ENCODE measurements around the gene KCNN3. TPM values are rescaled to one million over a fixed set of nuclear protein-coding genes. Genes with fewer than 3 reads are reported as not detected.

KCNN3 gene
- total and polyA plus RNA-seq, 10 donors = 0.13 to 15.1 (median 7.4) TPM

DNA sequence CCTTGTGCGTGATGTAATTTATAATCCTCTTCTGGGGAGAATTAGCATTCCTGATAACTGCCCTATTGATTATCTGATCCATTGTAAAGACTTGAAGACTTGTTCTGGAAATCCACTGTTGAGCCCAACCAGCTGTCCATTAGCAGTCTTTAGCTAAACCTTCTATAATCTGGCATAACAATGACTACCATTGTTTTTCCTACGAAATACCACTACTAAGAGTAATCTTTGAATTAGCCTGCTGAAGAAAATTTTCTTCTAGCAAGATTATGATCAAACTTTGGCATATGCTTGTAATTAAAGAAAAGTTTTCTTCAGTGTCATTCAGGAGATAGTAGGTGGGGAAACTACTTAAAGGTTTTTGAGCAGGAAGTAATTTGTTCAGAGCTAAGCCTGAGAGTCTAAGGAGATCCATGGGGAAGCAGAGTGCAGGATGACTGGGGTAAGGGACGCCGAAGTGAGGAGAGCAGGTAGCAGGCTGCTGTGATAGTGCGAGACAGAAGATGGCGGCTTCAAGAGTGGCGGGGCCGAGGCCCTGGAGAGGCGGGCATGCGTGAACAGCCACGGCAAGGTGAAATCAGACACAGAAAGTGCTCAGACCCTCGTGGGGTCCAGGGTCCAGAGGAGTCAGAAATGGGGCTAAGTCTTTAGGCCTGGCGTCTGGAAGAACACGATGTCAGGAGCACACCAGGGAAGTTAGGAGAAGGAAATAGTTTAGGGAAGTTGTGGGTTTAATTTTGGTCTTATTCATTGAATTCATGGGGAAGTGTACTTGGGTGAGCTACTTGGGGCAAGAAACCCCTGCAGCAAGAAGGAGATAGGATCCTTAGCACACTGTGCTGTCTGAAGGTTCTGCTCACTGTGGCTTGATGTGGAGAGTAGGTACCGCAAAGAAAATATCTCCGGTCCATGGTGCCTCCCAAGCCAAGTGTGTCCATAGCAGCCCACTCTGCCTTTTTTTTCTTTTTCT, 149.5 kb downstream of the KCNN3 start:
- H3K27me3 ChIP-seq (replicated peaks in 1 of 7) = no peaks in the 10 kb centered on the region
- no peaks in the 10 kb centered on the region for H3K36me3 ChIP-seq
- H3K4me3 ChIP-seq = no peak overlapping the region
- TF ChIP-seq, protein P1, sequence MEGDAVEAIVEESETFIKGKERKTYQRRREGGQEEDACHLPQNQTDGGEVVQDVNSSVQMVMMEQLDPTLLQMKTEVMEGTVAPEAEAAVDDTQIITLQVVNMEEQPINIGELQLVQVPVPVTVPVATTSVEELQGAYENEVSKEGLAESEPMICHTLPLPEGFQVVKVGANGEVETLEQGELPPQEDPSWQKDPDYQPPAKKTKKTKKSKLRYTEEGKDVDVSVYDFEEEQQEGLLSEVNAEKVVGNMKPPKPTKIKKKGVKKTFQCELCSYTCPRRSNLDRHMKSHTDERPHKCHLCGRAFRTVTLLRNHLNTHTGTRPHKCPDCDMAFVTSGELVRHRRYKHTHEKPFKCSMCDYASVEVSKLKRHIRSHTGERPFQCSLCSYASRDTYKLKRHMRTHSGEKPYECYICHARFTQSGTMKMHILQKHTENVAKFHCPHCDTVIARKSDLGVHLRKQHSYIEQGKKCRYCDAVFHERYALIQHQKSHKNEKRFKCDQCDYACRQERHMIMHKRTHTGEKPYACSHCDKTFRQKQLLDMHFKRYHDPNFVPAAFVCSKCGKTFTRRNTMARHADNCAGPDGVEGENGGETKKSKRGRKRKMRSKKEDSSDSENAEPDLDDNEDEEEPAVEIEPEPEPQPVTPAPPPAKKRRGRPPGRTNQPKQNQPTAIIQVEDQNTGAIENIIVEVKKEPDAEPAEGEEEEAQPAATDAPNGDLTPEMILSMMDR (IDR thresholded peaks at IDR 0.05 in 8 of 11, conservative IDR thresholded peaks at IDR 0.05 in 3 of 11) = no peak
- no peak for TF ChIP-seq POLR2AphosphoS5 (IDR thresholded peaks at IDR 0.05)
- TF ChIP-seq POLR2A (IDR thresholded peaks at IDR 0.05) = no peak
- intact Hi-C loops (cut with DNase I; ENCODE audit: low total_unique reads) = no loop called here
- no peak for DNase-seq
- H3K27ac ChIP-seq = peak overlapping the region in 1 of 8 donors; percentile 38
- peaks cover 0 to 34% (median 13%) of the 10 kb centered on the region in 6 donors for H3K4me1 ChIP-seq
- WGBS, 5 donors = 53 to 78% (median 67%) methylated on average over 16 of the region's 16 CpGs
- H3K9me3 ChIP-seq = no peaks in the 10 kb centered on the region

DNA sequence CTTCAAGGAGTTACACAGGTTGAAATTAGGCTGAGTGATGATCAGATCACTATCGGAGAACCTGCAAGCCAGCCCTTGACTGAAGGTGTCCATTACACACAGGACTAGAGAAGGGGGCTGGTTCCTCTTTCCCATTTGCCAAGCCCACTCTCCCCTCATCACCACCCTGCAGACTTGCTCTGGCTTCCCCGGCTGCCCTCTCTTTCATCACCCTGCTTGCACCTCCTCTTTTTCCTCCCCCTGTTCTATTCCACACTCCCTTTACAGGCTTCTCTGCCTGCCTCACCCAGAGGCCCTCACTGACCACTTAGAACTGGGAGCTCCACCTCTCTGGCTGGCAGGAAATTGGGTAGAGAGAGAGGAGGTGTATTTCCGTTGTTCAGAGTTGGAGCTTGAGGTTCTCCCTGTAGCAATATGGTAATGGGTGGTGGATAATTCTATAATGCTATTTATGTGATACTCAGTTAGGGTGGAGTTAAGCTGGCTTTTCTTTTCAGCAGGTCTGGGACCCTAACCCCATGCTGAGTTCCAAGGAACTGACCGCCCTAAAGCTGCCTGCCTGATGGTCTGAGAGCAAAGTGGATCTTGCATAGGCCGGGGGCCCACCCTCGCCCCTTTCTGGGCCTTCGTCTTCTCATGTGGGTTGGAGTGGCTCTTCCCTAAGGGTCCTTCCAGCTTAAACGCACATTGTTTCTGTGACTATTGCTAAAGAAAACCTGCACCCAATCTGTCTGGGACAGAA, 150.3 kb downstream of the KCNN3 start:
- 74 to 89% (median 82%) methylated on average over 8 of the region's 8 CpGs for WGBS, 5 donors
- Histone ChIP-seq H3K36me3 (no peaks in the 10 kb centered on the region), H3K4me3 (no peak overlapping the region), H3K9me3 (no peaks in the 10 kb centered on the region), H3K27me3 (replicated peaks in 1 of 7) (no peaks in the 10 kb centered on the region), H3K27ac (no peak overlapping the region), H3K4me1 (peaks cover 0 to 42% (median 19%) of the 10 kb centered on the region in 6 donors)
- no peak for TF ChIP-seq POLR2A (IDR thresholded peaks at IDR 0.05)
- TF ChIP-seq POLR2AphosphoS5 (IDR thresholded peaks at IDR 0.05) = no peak
- TF ChIP-seq, protein P1 (IDR thresholded peaks at IDR 0.05 in 8 of 11, conservative IDR thresholded peaks at IDR 0.05 in 3 of 11) = no peak
- intact Hi-C loops (cut with DNase I; ENCODE audit: low total_unique reads) = no loop called here
- no peak for DNase-seq

DNA sequence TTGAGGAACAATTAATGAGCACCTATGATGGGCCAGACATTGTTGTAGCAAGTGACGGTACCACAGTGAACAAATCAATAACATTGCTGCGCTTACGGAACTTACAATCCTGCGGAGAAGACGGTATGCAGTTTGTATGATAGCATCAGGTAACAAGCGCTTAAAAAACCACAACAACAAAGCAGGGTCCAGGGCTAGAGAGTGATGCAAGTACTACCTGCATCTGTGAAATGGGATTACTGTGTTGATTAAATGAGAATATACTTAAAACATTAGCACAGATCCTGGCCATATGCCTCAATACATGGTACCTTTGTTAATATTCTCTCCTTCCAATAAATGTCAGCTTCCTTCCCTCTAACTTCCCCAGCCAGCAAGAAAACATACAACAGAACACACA, 151.5 kb downstream of the KCNN3 start:
- DNase-seq = no peak
- H3K4me1 ChIP-seq = peaks cover 0 to 44% (median 19%) of the 10 kb centered on the region in 6 donors
- no peak overlapping the region for H3K27ac ChIP-seq
- H3K36me3 ChIP-seq = no peaks in the 10 kb centered on the region
- no peak overlapping the region for H3K4me3 ChIP-seq
- no peaks in the 10 kb centered on the region for H3K9me3 ChIP-seq
- intact Hi-C loops (cut with DNase I; ENCODE audit: low total_unique reads) = no loop called here
- no peaks in the 10 kb centered on the region for H3K27me3 ChIP-seq (replicated peaks in 1 of 7)
- TF ChIP-seq POLR2A (IDR thresholded peaks at IDR 0.05) = no peak
- no peak for TF ChIP-seq POLR2AphosphoS5 (IDR thresholded peaks at IDR 0.05)
- TF ChIP-seq, protein P1 (IDR thresholded peaks at IDR 0.05 in 8 of 11, conservative IDR thresholded peaks at IDR 0.05 in 3 of 11) = no peak
- WGBS, 5 donors = 95 to 99% (median 99%) methylated on average over 6 of the region's 6 CpGs

DNA sequence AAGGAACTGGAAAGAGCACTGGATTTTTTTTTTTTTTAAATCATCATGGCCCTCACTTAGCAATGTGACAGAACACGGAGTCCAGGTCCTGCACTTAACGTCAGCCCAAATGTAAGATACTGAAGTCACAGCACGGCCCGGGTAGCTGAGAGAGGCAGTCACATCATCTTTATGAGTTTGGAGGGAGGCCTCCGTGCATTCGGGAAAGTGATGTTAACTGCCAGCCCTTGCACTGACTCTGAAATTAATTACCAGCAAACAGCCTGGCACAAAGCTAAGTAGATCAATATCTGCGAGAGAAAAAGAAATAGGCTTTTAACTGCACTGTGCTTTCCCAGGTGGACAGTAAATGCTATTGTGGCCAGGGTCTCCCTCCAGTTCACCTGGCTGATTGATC, 152.6 kb downstream of the KCNN3 start:
- Histone ChIP-seq H3K4me1 (peaks cover 0 to 44% (median 19%) of the 10 kb centered on the region in 6 donors), H3K9me3 (no peaks in the 10 kb centered on the region), H3K4me3 (no peak overlapping the region), H3K27ac (no peak overlapping the region), H3K27me3 (replicated peaks in 1 of 7) (no peaks in the 10 kb centered on the region), H3K36me3 (no peaks in the 10 kb centered on the region)
- whole genome bisulfite sequencing, 5 donors = 79 to 97% (median 94%) methylated on average over 7 of the region's 7 CpGs
- DNase-seq = no peak
- TF ChIP-seq, protein P1 (IDR thresholded peaks at IDR 0.05 in 8 of 11, conservative IDR thresholded peaks at IDR 0.05 in 3 of 11) = no peak
- TF ChIP-seq POLR2A (IDR thresholded peaks at IDR 0.05) = no peak
- TF ChIP-seq POLR2AphosphoS5 (IDR thresholded peaks at IDR 0.05) = no peak
- intact Hi-C loops (cut with DNase I; ENCODE audit: low total_unique reads) = no loop called here
